GM12878 (cell line): ENCODE measurements around the gene PCBP1. TPM values are rescaled to one million over a fixed set of nuclear protein-coding genes. Genes with fewer than 3 reads are reported as not detected.

Experiments
- CBX5 ChIP-seq: sonication (generic); IDR thresholded peaks from 2 replicates; pipeline ENCODE4 v1.6.1; 2016; ENCODE audit warnings: low read depth, moderate library complexity, mild to moderate bottlenecking, inconsistent platforms
- HCFC1 ChIP-seq: fragments of 150-350 bp; IDR thresholded peaks from 2 replicates; pipeline ENCODE4 v1.6.1; 2014; ENCODE audit warnings: low read length
- HDGF ChIP-seq: fragments of 450-650 bp; IDR thresholded peaks from 2 replicates; pipeline ENCODE4 v1.6.1; 2016; ENCODE audit warnings: antibody characterized with exemption
- IKZF2 ChIP-seq, 2 experiments: fragments of 450-650 bp; IDR thresholded peaks; 2 replicates each; pipeline ENCODE4 v1.6.1; 2017; ENCODE audit warnings: mild to moderate bottlenecking in 2 of 2, moderate library complexity in 2 of 2
- MXI1 ChIP-seq: fragments of 150-350 bp; IDR thresholded peaks from 2 replicates; pipeline ENCODE4 v1.6.1; 2011; ENCODE audit warnings: low read depth, mild to moderate bottlenecking, inconsistent platforms, low read length, improper control_type of control experiment
- NBN ChIP-seq: fragments of 450-650 bp; IDR thresholded peaks from 2 replicates; pipeline ENCODE4 v1.6.1; 2016
- POLR2AphosphoS2 ChIP-seq: IDR thresholded peaks from 2 replicates; pipeline ENCODE4 v1.6.1; 2011; ENCODE audit warnings: low read depth, mild to moderate bottlenecking, low read length, improper control_type of control experiment, moderate library complexity
- POLR2AphosphoS5 ChIP-seq: IDR thresholded peaks from 2 replicates; pipeline ENCODE4 v1.6.1; 2011; ENCODE audit warnings: mild to moderate bottlenecking, low read length, inconsistent platforms
- SMAD1 ChIP-seq: fragments of 450-650 bp; IDR thresholded peaks from 2 replicates; pipeline ENCODE4 v1.6.1; 2018; ENCODE audit warnings: mild to moderate bottlenecking, low read depth; ENCODE audit not compliant: partially characterized antibody
- SMAD5 ChIP-seq: IDR thresholded peaks from 2 replicates; pipeline ENCODE4 v1.6.1; 2016; ENCODE audit warnings: antibody characterized with exemption, low read depth
- SPI1 ChIP-seq: IDR thresholded peaks from 2 replicates; pipeline ENCODE4 v1.6.1; 2011; ENCODE audit warnings: low read depth, mild to moderate bottlenecking, low read length, moderate library complexity, borderline replicate concordance; ENCODE audit not compliant: insufficient read depth
- TAF1 ChIP-seq: IDR thresholded peaks from 2 replicates; pipeline ENCODE4 v1.6.1; 2011; ENCODE audit warnings: mild to moderate bottlenecking, low read depth, low read length, borderline replicate concordance
- YY1 ChIP-seq: IDR thresholded peaks from 2 replicates; pipeline ENCODE4 v1.6.1; 2011; ENCODE audit warnings: low read depth, mild to moderate bottlenecking, low read length
- ZBED1 ChIP-seq: IDR thresholded peaks from 2 replicates; pipeline ENCODE4 v1.6.1; 2016; ENCODE audit warnings: borderline replicate concordance
- polyA plus RNA-seq, 11 experiments: library from polyadenylated mRNA; depleted of rRNA in 4 of 11; unstranded in 6 of 11; stranded (reverse) in 5 of 11; fragments of >200 nt; fragmentation: Nextera tagmentation in 4 of 11; fragmentation: Illumina TruSeq in 1 of 11; extraction: Ambion mirVana in 4 of 11; extraction: Trizol in 1 of 11; gene quantifications; 1 replicate in 1 of 11; 2 replicates in 10 of 11; pipeline versions ENCODE4 v1.2.1 to v1.2.3, GENCODE V29; 2011 to 2016; ENCODE audit warnings: inconsistent platforms in 2 of 11, missing spikeins in 2 of 11, low read depth in 1 of 11
- total RNA-seq, 4 experiments: library from RNA; depleted of rRNA in 3 of 4; stranded (reverse); fragments of >200 nt in 3 of 4; fragmentation: Illumina TruSeq in 1 of 4; extraction: Trizol in 1 of 4; gene quantifications; 2 replicates each; pipeline versions ENCODE4 v1.2.1 to v1.2.3, GENCODE V29; 2013 to 2021
- TF ChIP-seq, protein P1 (sequence below): fragments of 450-650 bp; formaldehyde crosslinking; IDR thresholded peaks from 2 replicates; pipeline ENCODE4 v1.4.0; 2020; ENCODE audit warnings: mild to moderate bottlenecking, moderate library complexity
- TF ChIP-seq, protein P2 (sequence below): fragments of 450-650 bp; IDR thresholded peaks from 2 replicates; pipeline ENCODE4 v1.6.1; 2017; ENCODE audit warnings: antibody characterized with exemption, mild to moderate bottlenecking, moderate library complexity
- TF ChIP-seq, protein P3 (sequence below): fragments of 450-650 bp; IDR thresholded peaks from 2 replicates; pipeline ENCODE4 v1.6.1; 2017; ENCODE audit warnings: mild to moderate bottlenecking, moderate library complexity

PCBP1 gene
- total and polyA plus RNA-seq, 10 of the 15 experiments (the other 5 are each of a cell fraction or from before 2014, with no cell fraction given): 24.4 to 494 (median 130) TPM

DNA sequence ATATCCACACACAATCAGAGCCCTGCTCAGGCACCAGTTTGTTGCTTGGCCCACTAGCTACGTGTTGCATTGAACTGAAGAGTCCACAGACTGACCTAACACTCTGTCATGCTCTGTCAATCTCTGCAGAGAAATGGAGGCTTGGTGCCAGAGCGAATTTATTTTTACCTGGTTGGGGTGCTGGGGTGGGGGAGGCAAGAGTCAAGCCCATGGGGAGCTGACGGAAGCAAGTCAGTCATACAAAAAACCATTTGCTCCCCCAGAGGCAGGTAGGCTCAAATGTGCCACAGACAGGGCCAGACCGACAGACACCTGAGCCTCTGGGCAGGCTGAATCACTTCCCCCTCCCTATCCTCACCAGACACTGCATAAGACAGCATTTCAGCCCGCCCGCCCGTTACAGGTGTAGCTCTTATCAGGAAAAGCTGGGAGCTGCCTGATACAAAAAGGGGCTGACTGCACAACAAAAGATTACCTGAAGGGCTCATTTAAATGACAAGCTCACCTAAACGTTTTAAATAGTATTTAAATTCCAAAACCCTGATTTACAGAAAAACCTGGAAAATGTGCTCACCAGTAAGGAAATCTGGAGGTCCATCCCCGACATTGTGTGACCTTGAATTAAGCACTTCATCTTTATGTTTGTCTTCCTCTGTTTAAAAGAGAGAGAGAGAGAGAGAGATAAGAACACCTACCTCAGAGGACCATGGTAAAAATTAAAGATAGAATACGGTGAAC is 2.1 kb upstream of the PCBP1 start (continued):
- TF ChIP-seq, protein P1, sequence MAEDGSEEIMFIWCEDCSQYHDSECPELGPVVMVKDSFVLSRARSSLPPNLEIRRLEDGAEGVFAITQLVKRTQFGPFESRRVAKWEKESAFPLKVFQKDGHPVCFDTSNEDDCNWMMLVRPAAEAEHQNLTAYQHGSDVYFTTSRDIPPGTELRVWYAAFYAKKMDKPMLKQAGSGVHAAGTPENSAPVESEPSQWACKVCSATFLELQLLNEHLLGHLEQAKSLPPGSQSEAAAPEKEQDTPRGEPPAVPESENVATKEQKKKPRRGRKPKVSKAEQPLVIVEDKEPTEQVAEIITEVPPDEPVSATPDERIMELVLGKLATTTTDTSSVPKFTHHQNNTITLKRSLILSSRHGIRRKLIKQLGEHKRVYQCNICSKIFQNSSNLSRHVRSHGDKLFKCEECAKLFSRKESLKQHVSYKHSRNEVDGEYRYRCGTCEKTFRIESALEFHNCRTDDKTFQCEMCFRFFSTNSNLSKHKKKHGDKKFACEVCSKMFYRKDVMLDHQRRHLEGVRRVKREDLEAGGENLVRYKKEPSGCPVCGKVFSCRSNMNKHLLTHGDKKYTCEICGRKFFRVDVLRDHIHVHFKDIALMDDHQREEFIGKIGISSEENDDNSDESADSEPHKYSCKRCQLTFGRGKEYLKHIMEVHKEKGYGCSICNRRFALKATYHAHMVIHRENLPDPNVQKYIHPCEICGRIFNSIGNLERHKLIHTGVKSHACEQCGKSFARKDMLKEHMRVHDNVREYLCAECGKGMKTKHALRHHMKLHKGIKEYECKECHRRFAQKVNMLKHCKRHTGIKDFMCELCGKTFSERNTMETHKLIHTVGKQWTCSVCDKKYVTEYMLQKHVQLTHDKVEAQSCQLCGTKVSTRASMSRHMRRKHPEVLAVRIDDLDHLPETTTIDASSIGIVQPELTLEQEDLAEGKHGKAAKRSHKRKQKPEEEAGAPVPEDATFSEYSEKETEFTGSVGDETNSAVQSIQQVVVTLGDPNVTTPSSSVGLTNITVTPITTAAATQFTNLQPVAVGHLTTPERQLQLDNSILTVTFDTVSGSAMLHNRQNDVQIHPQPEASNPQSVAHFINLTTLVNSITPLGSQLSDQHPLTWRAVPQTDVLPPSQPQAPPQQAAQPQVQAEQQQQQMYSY (CRISPR knock-in tag): no peak
- peak; percentile 69; the same call in 1 of the 2 replicates for TF ChIP-seq POLR2AphosphoS2
- 0 out of 2 replicates have a peak, but pooled peaks have one; percentile 45 for TF ChIP-seq TAF1
- peak; percentile 34; the same call in 1 of the 2 replicates for TF ChIP-seq ZBED1
- TF ChIP-seq YY1: peak; percentile 63
- peak; percentile 82 for TF ChIP-seq NBN
- TF ChIP-seq SMAD1: peak; percentile 57
- peak; percentile 10; the same call in 1 of the 2 replicates for TF ChIP-seq HCFC1
- 0 out of 2 replicates have a peak, but pooled peaks have one; percentile 62 for TF ChIP-seq MXI1
- TF ChIP-seq SMAD5: 0 out of 2 replicates have a peak, but pooled peaks have one; percentile 16
- no peak for TF ChIP-seq CBX5
- TF ChIP-seq, protein P2, sequence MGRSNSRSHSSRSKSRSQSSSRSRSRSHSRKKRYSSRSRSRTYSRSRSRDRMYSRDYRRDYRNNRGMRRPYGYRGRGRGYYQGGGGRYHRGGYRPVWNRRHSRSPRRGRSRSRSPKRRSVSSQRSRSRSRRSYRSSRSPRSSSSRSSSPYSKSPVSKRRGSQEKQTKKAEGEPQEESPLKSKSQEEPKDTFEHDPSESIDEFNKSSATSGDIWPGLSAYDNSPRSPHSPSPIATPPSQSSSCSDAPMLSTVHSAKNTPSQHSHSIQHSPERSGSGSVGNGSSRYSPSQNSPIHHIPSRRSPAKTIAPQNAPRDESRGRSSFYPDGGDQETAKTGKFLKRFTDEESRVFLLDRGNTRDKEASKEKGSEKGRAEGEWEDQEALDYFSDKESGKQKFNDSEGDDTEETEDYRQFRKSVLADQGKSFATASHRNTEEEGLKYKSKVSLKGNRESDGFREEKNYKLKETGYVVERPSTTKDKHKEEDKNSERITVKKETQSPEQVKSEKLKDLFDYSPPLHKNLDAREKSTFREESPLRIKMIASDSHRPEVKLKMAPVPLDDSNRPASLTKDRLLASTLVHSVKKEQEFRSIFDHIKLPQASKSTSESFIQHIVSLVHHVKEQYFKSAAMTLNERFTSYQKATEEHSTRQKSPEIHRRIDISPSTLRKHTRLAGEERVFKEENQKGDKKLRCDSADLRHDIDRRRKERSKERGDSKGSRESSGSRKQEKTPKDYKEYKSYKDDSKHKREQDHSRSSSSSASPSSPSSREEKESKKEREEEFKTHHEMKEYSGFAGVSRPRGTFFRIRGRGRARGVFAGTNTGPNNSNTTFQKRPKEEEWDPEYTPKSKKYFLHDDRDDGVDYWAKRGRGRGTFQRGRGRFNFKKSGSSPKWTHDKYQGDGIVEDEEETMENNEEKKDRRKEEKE: no peak
- peak; percentile 50; the same call in 1 of the 2 replicates for TF ChIP-seq POLR2AphosphoS5
- TF ChIP-seq, protein P3, sequence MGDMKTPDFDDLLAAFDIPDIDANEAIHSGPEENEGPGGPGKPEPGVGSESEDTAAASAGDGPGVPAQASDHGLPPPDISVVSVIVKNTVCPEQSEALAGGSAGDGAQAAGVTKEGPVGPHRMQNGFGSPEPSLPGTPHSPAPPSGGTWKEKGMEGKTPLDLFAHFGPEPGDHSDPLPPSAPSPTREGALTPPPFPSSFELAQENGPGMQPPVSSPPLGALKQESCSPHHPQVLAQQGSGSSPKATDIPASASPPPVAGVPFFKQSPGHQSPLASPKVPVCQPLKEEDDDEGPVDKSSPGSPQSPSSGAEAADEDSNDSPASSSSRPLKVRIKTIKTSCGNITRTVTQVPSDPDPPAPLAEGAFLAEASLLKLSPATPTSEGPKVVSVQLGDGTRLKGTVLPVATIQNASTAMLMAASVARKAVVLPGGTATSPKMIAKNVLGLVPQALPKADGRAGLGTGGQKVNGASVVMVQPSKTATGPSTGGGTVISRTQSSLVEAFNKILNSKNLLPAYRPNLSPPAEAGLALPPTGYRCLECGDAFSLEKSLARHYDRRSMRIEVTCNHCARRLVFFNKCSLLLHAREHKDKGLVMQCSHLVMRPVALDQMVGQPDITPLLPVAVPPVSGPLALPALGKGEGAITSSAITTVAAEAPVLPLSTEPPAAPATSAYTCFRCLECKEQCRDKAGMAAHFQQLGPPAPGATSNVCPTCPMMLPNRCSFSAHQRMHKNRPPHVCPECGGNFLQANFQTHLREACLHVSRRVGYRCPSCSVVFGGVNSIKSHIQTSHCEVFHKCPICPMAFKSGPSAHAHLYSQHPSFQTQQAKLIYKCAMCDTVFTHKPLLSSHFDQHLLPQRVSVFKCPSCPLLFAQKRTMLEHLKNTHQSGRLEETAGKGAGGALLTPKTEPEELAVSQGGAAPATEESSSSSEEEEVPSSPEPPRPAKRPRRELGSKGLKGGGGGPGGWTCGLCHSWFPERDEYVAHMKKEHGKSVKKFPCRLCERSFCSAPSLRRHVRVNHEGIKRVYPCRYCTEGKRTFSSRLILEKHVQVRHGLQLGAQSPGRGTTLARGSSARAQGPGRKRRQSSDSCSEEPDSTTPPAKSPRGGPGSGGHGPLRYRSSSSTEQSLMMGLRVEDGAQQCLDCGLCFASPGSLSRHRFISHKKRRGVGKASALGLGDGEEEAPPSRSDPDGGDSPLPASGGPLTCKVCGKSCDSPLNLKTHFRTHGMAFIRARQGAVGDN: peak; percentile 75; the same call in 1 of the 2 replicates
- TF ChIP-seq SPI1: peak; percentile 45; the same call in 1 of the 2 replicates
- TF ChIP-seq IKZF2 (IDR thresholded peaks at IDR 0.05): peak in 1 of 2 experiments; percentile 29; a peak in 2 of 4 replicates
- TF ChIP-seq HDGF: peak; percentile 85
